Uterus (tissue), 4 donors: Measurements from ENCODE around the gene ACTN1. TPM values are rescaled to one million over a fixed set of nuclear protein-coding genes. Genes with fewer than 3 reads are reported as not detected.

ENCODE experiments used
- DNase-seq, 2 donors: peaks; one replicate each; pipeline ENCODE4 v3.0.0-alpha.2; 2019 to 2020
- H3K27ac ChIP-seq, 2 donors: fragments of 200-600 bp; sonication (generic); 1 replicate in 1 of 2; 2 replicates in 1 of 2; pipeline ENCODE4 v1.5.1; 2016 to 2018
- H3K27me3 ChIP-seq, 2 donors: fragments of 200-600 bp; sonication (generic); one replicate each; pipeline ENCODE4 v1.5.1; 2018 to 2019; ENCODE audit warnings: control low read depth in 1 of 2
- H3K36me3 ChIP-seq, 2 donors: fragments of 200-600 bp; sonication (generic); one replicate each; pipeline ENCODE4 v1.5.1; 2019; ENCODE audit warnings: control low read depth in 1 of 2
- H3K4me1 ChIP-seq, 2 donors: fragments of 200-600 bp; sonication (generic); one replicate each; pipeline ENCODE4 v1.5.1; 2018 to 2019; ENCODE audit warnings: control low read depth in 1 of 2
- H3K4me3 ChIP-seq, 2 donors: fragments of 200-600 bp; sonication (generic); 1 replicate in 1 of 2; 2 replicates in 1 of 2; pipeline ENCODE4 v1.5.1; 2018 to 2019; ENCODE audit warnings: mild to moderate bottlenecking in 1 of 2
- H3K9me3 ChIP-seq, 2 donors: fragments of 200-600 bp; sonication (generic); one replicate each; pipeline ENCODE4 v1.5.1; 2019; ENCODE audit warnings: control low read depth in 1 of 2
- CTCF ChIP-seq, 4 experiments: fragments of 200-600 bp in 2 of 4; fragments of 450-650 bp in 2 of 4; sonication (generic) in 2 of 4; IDR thresholded peaks; one replicate each; pipeline ENCODE4 v1.5.1; 2016 to 2019; ENCODE audit warnings: antibody characterized with exemption in 4 of 4, mild to moderate bottlenecking in 2 of 4, moderate library complexity in 1 of 4
- POLR2A ChIP-seq, 2 donors: fragments of 450-650 bp; IDR thresholded peaks; one replicate each; pipeline ENCODE4 v1.6.1; 2016; ENCODE audit warnings: antibody characterized with exemption in 2 of 2, mild to moderate bottlenecking in 1 of 2, moderate library complexity in 1 of 2
- intact Hi-C: fragments of 100-400 bp; cut with DNase I; formaldehyde crosslinking; loops from one replicate; pipeline ENCODE4 v1.15.1; 2023; ENCODE audit warnings: low total_unique reads
- total RNA-seq, 4 donors: library from RNA; depleted of rRNA in 3 of 4; stranded (reverse); fragments of >200 nt in 3 of 4; gene quantifications; one replicate each; pipeline versions ENCODE4 v1.1.0 to v1.2.4, GENCODE V29; 2014 to 2023
- donor health status: DM: yes; HTN: yes; CAD: no.

ACTN1 gene
- total RNA-seq, 4 donors from 2014 or later, result 147 to 538 (median 343) TPM

GRCh38 chr14:68846466-68846865, 132.6 kb downstream of the ACTN1 start:
- TF ChIP-seq POLR2A (IDR thresholded peaks at IDR 0.05), result no peak
- TF ChIP-seq CTCF (IDR thresholded peaks at IDR 0.05), result no peak
- DNase-seq, result no peak
- no peak overlapping the region for H3K27ac ChIP-seq
- no peak overlapping the region for H3K4me3 ChIP-seq
- no peaks in the 10 kb centered on the region for H3K27me3 ChIP-seq
- peaks cover 0 to 5% of the 10 kb centered on the region in 2 donors for H3K4me1 ChIP-seq
- no peaks in the 10 kb centered on the region for H3K9me3 ChIP-seq
- no peaks in the 10 kb centered on the region for H3K36me3 ChIP-seq
- intact Hi-C loops, result no loop called here

GRCh38 chr14:68844210-68844545, 134.9 kb downstream of the ACTN1 start:
- TF ChIP-seq CTCF (IDR thresholded peaks at IDR 0.05) (no peak), POLR2A (IDR thresholded peaks at IDR 0.05) (no peak)
- no peak overlapping the region for H3K4me3 ChIP-seq
- DNase-seq, result no peak
- intact Hi-C loops, result no loop called here
- peak overlapping the region in 1 of 2 donors; percentile 87 for H3K27ac ChIP-seq
- H3K27me3 ChIP-seq, result no peaks in the 10 kb centered on the region
- H3K36me3 ChIP-seq, result no peaks in the 10 kb centered on the region
- H3K4me1 ChIP-seq, result peaks cover 0 to 5% of the 10 kb centered on the region in 2 donors
- H3K9me3 ChIP-seq, result no peaks in the 10 kb centered on the region

- peak; percentile 84 to 94 (median 88) for TF ChIP-seq CTCF (IDR thresholded peaks at IDR 0.05)
- no peak for TF ChIP-seq POLR2A (IDR thresholded peaks at IDR 0.05)
- Histone ChIP-seq H3K4me3 (peak overlapping the region; percentile 32 to 39), H3K27me3 (no peaks in the 10 kb centered on the region), H3K27ac (peak overlapping the region; percentile 80 to 87), H3K9me3 (no peaks in the 10 kb centered on the region), H3K36me3 (no peaks in the 10 kb centered on the region), H3K4me1 (peaks cover 0 to 5% of the 10 kb centered on the region in 2 donors)
- intact Hi-C loops, result no loop called here
- peak; percentile 84 to 86 for DNase-seq
Observed at GRCh38 chr14:68843471-68844209, 135.5 kb downstream of the ACTN1 start.

GRCh38 chr14:68842298-68842697, 136.8 kb downstream of the ACTN1 start:
- TF ChIP-seq CTCF (IDR thresholded peaks at IDR 0.05) (no peak), POLR2A (IDR thresholded peaks at IDR 0.05) (no peak)
- peaks cover 0 to 5% of the 10 kb centered on the region in 2 donors for H3K4me1 ChIP-seq
- H3K36me3 ChIP-seq, result no peaks in the 10 kb centered on the region
- no peaks in the 10 kb centered on the region for H3K9me3 ChIP-seq
- intact Hi-C loops, result no loop called here
- H3K27ac ChIP-seq, result peak overlapping the region; percentile 80 to 87
- DNase-seq, result peak; percentile 61 to 87
- H3K4me3 ChIP-seq, result no peak overlapping the region
- no peaks in the 10 kb centered on the region for H3K27me3 ChIP-seq

GRCh38 chr14:68841016-68841809, 137.9 kb downstream of the ACTN1 start:
- no peak overlapping the region for H3K4me3 ChIP-seq

More at GRCh38 chr14:68841016-68841809, 137.9 kb downstream of the ACTN1 start:
- no peaks in the 10 kb centered on the region for H3K27me3 ChIP-seq
- peak overlapping the region; percentile 62 to 87 for H3K27ac ChIP-seq
- DNase-seq, result no peak
- H3K36me3 ChIP-seq, result no peaks in the 10 kb centered on the region
- intact Hi-C loops, result no loop called here
- H3K9me3 ChIP-seq, result peaks cover 0 to 2% of the 10 kb centered on the region in 2 donors
- peaks cover 0 to 5% of the 10 kb centered on the region in 2 donors for H3K4me1 ChIP-seq
- TF ChIP-seq POLR2A (IDR thresholded peaks at IDR 0.05), result no peak
